ENCODE results near the gene RIPOR3. TPM values are rescaled to one million over a fixed set of nuclear protein-coding genes. Genes with fewer than 3 reads are reported as not detected.

RIPOR3 gene
- polyA plus RNA-seq, 1 donor from 2014 or later = not detected

DNA sequence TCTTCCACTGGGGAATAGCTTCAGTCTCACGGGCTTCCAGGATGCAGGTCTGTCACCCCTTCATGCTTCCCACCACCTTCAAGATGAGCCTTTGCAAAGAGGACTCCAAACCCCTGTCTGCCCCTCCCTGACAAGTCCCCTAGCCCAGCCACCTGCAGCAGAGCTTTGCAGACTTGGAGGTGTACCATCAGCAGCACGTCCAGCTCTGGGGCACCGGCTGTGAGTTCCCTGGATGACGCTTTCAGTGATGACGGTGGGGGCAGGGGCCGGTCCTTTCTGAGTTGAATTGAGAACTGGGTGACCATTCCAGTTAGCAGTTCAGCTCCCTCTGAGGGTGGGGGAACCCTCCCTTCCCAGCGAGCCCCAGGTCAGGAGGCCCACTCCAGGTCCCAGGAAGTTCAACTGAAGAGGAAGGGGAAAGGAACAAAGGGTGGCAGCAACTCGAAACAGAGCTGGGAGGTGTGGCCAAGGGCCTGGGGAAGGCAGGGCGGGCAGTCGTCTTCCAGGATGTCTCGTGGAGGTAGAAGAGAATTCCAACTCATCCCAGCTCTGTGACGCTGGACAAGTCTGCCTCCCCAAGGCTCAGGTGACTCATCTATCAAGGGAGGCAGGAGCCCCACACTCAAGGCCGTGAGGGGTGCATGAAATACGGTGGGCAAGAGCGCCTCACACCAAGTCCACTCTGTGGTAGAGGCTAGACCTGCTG is 95.2 kb downstream of the RIPOR3 start:
- Histone ChIP-seq H2AFZ (ENCODE audit: low read depth, low read length) (no peak overlapping the region), H3K9ac (ENCODE audit: low read length) (no peak overlapping the region), H4K20me1 (ENCODE audit: insufficient read depth) (no peaks in the 10 kb centered on the region), H3K9me3 (ENCODE audit: low read length) (no peaks in the 10 kb centered on the region), H3K4me2 (ENCODE audit: low read length) (no peak overlapping the region), H3K27me3 (ENCODE audit: insufficient read depth, low read depth, low read length) (no peaks in the 10 kb centered on the region), H3K36me3 (ENCODE audit: insufficient read depth, low read length) (no peaks in the 10 kb centered on the region), H3K27ac (ENCODE audit: low read length) (no peak overlapping the region), H3K79me2 (replicated peaks; ENCODE audit: insufficient read depth, low read length) (no peaks in the 10 kb centered on the region), H3F3A (ENCODE audit: insufficient read depth, low read length, poor library complexity, severe bottlenecking) (no peaks in the 10 kb centered on the region), H3K4me3 (ENCODE audit: low read length) (no peak overlapping the region), H3K9me2 (ENCODE audit: insufficient read depth, low read length) (no peaks in the 10 kb centered on the region)
- TF ChIP-seq TAF1 (IDR thresholded peaks at IDR 0.05; ENCODE audit: low read depth) (no peak), POLR2AphosphoS5 (IDR thresholded peaks at IDR 0.05) (peak; percentile 22)

DNA sequence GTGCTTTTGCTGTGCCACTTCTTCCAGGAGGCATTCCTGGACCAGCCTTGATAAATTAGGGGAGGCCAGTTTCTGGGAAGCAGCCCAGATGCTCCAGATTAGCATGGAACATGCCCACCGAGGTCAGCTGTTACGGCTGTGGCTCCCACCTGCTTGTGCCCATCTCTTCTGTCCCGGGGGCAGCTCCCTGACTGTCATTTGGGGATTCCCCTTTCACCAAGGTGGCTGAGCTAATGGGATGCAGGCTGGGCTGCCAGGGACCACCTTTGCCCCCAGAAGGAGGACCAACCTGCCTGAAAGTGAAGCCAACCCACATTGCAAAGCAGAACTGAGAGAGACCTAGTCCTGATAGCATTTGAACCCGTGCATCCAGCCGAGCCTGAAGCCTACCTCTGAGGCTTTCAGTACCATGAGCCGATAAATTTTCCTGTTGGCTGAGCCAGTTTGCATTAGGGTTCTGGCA is 95.9 kb downstream of the RIPOR3 start:
- Histone ChIP-seq H3K9me2 (ENCODE audit: insufficient read depth, low read length) (no peaks in the 10 kb centered on the region), H3K27me3 (ENCODE audit: insufficient read depth, low read depth, low read length) (no peaks in the 10 kb centered on the region), H2AFZ (ENCODE audit: low read depth, low read length) (no peak overlapping the region), H4K20me1 (ENCODE audit: insufficient read depth) (no peaks in the 10 kb centered on the region), H3K27ac (ENCODE audit: low read length) (no peak overlapping the region), H3K4me2 (ENCODE audit: low read length) (no peak overlapping the region), H3K36me3 (ENCODE audit: insufficient read depth, low read length) (no peaks in the 10 kb centered on the region), H3K79me2 (replicated peaks; ENCODE audit: insufficient read depth, low read length) (no peaks in the 10 kb centered on the region), H3K9ac (ENCODE audit: low read length) (no peak overlapping the region), H3K9me3 (ENCODE audit: low read length) (no peaks in the 10 kb centered on the region), H3K4me3 (ENCODE audit: low read length) (no peak overlapping the region), H3F3A (ENCODE audit: insufficient read depth, low read length, poor library complexity, severe bottlenecking) (no peaks in the 10 kb centered on the region)
- no peak for TF ChIP-seq EZH2 (IDR thresholded peaks at IDR 0.05; ENCODE audit: borderline replicate concordance, insufficient read depth, low read length, poor library complexity, severe bottlenecking)
- TF ChIP-seq, protein P1, sequence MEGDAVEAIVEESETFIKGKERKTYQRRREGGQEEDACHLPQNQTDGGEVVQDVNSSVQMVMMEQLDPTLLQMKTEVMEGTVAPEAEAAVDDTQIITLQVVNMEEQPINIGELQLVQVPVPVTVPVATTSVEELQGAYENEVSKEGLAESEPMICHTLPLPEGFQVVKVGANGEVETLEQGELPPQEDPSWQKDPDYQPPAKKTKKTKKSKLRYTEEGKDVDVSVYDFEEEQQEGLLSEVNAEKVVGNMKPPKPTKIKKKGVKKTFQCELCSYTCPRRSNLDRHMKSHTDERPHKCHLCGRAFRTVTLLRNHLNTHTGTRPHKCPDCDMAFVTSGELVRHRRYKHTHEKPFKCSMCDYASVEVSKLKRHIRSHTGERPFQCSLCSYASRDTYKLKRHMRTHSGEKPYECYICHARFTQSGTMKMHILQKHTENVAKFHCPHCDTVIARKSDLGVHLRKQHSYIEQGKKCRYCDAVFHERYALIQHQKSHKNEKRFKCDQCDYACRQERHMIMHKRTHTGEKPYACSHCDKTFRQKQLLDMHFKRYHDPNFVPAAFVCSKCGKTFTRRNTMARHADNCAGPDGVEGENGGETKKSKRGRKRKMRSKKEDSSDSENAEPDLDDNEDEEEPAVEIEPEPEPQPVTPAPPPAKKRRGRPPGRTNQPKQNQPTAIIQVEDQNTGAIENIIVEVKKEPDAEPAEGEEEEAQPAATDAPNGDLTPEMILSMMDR (IDR thresholded peaks at IDR 0.05; ENCODE audit: poor library complexity, severe bottlenecking) = no peak
- TF ChIP-seq SMC3 (conservative IDR thresholded peaks at IDR 0.05; ENCODE audit: poor library complexity) = no peak
- TF ChIP-seq EP300 (conservative IDR thresholded peaks at IDR 0.05; ENCODE audit: poor library complexity, severe bottlenecking) = no peak
- no peak for TF ChIP-seq MXI1 (conservative IDR thresholded peaks at IDR 0.05; ENCODE audit: poor library complexity, severe bottlenecking)
- TF ChIP-seq, protein P2, sequence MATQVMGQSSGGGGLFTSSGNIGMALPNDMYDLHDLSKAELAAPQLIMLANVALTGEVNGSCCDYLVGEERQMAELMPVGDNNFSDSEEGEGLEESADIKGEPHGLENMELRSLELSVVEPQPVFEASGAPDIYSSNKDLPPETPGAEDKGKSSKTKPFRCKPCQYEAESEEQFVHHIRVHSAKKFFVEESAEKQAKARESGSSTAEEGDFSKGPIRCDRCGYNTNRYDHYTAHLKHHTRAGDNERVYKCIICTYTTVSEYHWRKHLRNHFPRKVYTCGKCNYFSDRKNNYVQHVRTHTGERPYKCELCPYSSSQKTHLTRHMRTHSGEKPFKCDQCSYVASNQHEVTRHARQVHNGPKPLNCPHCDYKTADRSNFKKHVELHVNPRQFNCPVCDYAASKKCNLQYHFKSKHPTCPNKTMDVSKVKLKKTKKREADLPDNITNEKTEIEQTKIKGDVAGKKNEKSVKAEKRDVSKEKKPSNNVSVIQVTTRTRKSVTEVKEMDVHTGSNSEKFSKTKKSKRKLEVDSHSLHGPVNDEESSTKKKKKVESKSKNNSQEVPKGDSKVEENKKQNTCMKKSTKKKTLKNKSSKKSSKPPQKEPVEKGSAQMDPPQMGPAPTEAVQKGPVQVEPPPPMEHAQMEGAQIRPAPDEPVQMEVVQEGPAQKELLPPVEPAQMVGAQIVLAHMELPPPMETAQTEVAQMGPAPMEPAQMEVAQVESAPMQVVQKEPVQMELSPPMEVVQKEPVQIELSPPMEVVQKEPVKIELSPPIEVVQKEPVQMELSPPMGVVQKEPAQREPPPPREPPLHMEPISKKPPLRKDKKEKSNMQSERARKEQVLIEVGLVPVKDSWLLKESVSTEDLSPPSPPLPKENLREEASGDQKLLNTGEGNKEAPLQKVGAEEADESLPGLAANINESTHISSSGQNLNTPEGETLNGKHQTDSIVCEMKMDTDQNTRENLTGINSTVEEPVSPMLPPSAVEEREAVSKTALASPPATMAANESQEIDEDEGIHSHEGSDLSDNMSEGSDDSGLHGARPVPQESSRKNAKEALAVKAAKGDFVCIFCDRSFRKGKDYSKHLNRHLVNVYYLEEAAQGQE (IDR thresholded peaks at IDR 0.05; ENCODE audit: borderline replicate concordance) = no peak
- TF ChIP-seq RAD21 (conservative IDR thresholded peaks at IDR 0.05) = no peak
- no peak for TF ChIP-seq POLR2AphosphoS5 (IDR thresholded peaks at IDR 0.05)
- no peak for TF ChIP-seq TAF1 (IDR thresholded peaks at IDR 0.05; ENCODE audit: low read depth)
